Ishikawa (cell line): ENCODE results near the gene RBCK1.

Experiments used
- CEBPB ChIP-seq: IDR thresholded peaks from 2 replicates; pipeline ENCODE4 v1.6.1; 2012
- CREB1 ChIP-seq: IDR thresholded peaks from 2 replicates; pipeline ENCODE4 v1.6.1; 2012; ENCODE audit warnings: low read depth
- EGR1 ChIP-seq: IDR thresholded peaks from 2 replicates; pipeline ENCODE4 v1.6.1; 2012
- EP300 ChIP-seq: IDR thresholded peaks from 2 replicates; pipeline ENCODE4 v1.6.1; 2012; ENCODE audit warnings: borderline replicate concordance
- FOXM1 ChIP-seq: IDR thresholded peaks from 2 replicates; pipeline ENCODE4 v1.6.1; 2012; ENCODE audit warnings: low read depth, borderline replicate concordance
- NFIC ChIP-seq: IDR thresholded peaks from 2 replicates; pipeline ENCODE4 v1.6.1; 2012
- RAD21 ChIP-seq: IDR thresholded peaks from 2 replicates; pipeline ENCODE4 v1.6.1; 2012; ENCODE audit warnings: low read depth
- TAF1 ChIP-seq: IDR thresholded peaks from 2 replicates; pipeline ENCODE4 v1.6.1; 2012; ENCODE audit warnings: low read depth, mild to moderate bottlenecking
- TCF12 ChIP-seq: IDR thresholded peaks from 2 replicates; pipeline ENCODE4 v1.6.1; 2012; ENCODE audit warnings: low read depth
- TEAD4 ChIP-seq: IDR thresholded peaks from 2 replicates; pipeline ENCODE4 v1.6.1; 2012
- YY1 ChIP-seq: IDR thresholded peaks from 2 replicates; pipeline ENCODE4 v1.6.1; 2012; ENCODE audit warnings: low read depth
- ZBTB7A ChIP-seq: IDR thresholded peaks from 2 replicates; pipeline ENCODE4 v1.6.1; 2012; ENCODE audit warnings: low read depth
- TF ChIP-seq, protein P1 (sequence below): IDR thresholded peaks from 2 replicates; pipeline ENCODE4 v1.6.1; 2012
- TF ChIP-seq, protein P2 (sequence below): IDR thresholded peaks from 2 replicates; pipeline ENCODE4 v1.6.1; 2012; ENCODE audit warnings: low read depth, mild to moderate bottlenecking
- TF ChIP-seq, protein P3 (sequence below): IDR thresholded peaks from 2 replicates; pipeline ENCODE4 v1.6.1; 2012

RBCK1 gene

DNA sequence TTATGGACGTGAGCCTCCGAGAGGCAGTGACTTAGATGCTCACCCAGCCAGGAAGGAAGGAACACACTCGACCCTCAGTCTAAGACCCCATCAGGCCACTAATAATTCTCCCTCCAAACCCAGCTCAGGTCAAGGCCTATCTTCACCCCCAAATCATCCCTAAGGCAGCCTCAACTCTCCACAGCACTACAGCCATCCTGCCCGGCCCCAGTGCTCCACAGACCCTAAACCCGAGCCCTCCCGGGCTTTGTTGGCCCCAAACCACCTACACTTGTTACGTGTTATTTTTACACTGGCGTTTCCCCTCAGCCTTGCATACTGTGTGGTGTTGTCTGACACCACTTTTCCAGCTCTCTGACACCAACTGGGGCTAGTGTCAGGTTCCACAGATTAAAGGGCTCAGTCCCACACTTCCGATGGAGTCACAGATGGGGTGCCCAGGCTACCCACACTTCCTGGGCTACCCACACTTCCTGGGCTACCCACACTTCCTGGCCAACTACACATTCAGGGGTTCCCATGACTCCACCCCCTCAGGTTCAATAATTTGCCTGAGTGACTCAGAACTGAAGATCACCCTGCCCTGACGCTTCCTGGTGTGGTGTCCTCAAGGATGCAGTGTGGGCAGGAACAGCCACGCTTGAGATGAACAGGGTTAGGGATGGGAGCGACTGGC is 25.3 kb downstream of the RBCK1 start:
- TF ChIP-seq YY1: no peak
- TF ChIP-seq CREB1: no peak
- no peak for TF ChIP-seq CEBPB
- TF ChIP-seq TCF12: no peak
- TF ChIP-seq, protein P1, sequence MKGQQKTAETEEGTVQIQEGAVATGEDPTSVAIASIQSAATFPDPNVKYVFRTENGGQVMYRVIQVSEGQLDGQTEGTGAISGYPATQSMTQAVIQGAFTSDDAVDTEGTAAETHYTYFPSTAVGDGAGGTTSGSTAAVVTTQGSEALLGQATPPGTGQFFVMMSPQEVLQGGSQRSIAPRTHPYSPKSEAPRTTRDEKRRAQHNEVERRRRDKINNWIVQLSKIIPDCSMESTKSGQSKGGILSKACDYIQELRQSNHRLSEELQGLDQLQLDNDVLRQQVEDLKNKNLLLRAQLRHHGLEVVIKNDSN: no peak
- no peak for TF ChIP-seq FOXM1
- TF ChIP-seq RAD21: no peak
- TF ChIP-seq EGR1: no peak
- no peak for TF ChIP-seq NFIC
- TF ChIP-seq TEAD4: no peak
- no peak for TF ChIP-seq ZBTB7A
- no peak for TF ChIP-seq EP300
- TF ChIP-seq TAF1: no peak
- TF ChIP-seq, protein P2, sequence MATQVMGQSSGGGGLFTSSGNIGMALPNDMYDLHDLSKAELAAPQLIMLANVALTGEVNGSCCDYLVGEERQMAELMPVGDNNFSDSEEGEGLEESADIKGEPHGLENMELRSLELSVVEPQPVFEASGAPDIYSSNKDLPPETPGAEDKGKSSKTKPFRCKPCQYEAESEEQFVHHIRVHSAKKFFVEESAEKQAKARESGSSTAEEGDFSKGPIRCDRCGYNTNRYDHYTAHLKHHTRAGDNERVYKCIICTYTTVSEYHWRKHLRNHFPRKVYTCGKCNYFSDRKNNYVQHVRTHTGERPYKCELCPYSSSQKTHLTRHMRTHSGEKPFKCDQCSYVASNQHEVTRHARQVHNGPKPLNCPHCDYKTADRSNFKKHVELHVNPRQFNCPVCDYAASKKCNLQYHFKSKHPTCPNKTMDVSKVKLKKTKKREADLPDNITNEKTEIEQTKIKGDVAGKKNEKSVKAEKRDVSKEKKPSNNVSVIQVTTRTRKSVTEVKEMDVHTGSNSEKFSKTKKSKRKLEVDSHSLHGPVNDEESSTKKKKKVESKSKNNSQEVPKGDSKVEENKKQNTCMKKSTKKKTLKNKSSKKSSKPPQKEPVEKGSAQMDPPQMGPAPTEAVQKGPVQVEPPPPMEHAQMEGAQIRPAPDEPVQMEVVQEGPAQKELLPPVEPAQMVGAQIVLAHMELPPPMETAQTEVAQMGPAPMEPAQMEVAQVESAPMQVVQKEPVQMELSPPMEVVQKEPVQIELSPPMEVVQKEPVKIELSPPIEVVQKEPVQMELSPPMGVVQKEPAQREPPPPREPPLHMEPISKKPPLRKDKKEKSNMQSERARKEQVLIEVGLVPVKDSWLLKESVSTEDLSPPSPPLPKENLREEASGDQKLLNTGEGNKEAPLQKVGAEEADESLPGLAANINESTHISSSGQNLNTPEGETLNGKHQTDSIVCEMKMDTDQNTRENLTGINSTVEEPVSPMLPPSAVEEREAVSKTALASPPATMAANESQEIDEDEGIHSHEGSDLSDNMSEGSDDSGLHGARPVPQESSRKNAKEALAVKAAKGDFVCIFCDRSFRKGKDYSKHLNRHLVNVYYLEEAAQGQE: no peak
- TF ChIP-seq, protein P3, sequence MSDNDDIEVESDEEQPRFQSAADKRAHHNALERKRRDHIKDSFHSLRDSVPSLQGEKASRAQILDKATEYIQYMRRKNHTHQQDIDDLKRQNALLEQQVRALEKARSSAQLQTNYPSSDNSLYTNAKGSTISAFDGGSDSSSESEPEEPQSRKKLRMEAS: no peak

DNA sequence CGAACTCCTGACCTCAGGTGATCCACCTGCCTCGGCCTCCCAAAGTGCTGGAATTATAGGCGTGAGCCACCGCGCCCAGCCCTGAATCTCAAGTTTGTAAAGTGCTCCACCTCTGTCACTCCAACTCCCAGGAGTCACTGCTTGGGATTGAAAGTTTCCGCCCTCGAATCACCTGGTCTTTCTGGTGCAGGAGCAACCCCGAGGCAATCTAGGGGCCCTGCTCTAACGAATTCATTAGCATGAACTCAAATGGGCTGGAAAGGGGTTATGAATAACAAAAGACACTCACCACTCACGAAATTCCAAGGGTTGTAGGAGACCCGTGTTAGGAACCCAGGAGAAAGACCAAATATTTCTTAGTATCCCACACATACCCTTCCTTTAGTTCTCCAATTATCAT is 26.1 kb downstream of the RBCK1 start:
- TF ChIP-seq, protein P1: no peak
- TF ChIP-seq ZBTB7A (no peak), FOXM1 (no peak), CEBPB (no peak)

DNA sequence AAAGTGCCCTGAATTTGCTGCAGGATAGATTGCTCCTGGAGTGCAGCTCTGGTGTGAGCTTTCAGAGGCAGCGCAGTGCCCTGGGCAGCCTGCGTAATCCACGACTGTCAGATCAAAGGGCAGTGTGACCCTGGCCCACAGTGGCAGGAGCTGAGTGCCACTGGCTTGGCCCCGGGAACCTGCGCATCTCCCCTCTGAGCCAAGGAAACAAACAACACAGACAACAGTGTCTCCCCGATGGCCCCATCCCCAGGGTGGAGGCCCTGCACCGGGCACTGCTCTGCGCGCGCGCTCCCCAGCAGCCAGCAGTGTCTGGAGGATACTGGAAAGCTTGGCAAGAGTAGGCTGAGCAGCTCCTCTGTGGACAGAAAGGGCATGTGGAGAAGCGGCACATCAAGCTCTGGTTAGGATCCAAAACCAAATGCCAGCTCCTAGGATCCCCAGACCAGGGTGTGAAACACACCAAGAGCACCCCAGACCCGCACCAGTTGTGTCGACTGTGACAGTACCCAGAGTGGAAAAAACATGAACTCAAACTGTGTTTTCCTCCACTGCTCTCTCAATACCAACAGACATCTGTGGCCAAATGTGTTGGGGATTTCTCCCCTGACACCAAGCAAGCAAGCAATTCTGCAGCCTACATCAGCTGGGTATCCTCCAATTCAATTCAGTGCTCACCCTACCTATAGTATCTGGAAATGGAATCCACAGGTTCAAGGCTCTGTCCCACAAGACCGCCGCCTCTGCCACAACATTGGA is 26.7 kb downstream of the RBCK1 start:
- TF ChIP-seq ZBTB7A (no peak), EGR1 (no peak), TCF12 (no peak), NFIC (no peak), FOXM1 (no peak), TEAD4 (no peak), YY1 (no peak), CEBPB (no peak), CREB1 (no peak), TAF1 (no peak), RAD21 (no peak), EP300 (no peak)
- TF ChIP-seq, protein P1: no peak
- TF ChIP-seq, protein P3: no peak
- TF ChIP-seq, protein P2: no peak

DNA sequence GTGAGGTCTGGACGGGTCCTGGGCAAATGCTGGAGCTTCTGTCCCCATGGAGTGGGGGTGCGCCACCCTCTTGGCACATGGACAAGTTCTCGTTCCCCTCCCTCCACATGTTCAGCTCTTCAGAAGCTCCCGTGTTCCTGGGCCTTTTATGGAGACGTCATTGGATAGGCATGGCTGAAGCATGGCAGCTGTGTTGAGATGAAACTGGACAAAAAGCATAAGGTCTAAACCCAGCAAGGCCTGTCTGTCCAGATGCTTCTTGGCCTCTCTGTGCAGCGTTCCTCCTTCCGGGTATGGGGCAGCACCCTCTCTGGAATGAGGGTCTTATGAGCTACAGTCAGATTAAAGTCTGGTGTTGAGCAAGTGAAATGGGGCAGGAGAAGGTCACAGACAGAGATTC is 27.5 kb downstream of the RBCK1 start:
- no peak for TF ChIP-seq EGR1
- TF ChIP-seq, protein P1: no peak

DNA sequence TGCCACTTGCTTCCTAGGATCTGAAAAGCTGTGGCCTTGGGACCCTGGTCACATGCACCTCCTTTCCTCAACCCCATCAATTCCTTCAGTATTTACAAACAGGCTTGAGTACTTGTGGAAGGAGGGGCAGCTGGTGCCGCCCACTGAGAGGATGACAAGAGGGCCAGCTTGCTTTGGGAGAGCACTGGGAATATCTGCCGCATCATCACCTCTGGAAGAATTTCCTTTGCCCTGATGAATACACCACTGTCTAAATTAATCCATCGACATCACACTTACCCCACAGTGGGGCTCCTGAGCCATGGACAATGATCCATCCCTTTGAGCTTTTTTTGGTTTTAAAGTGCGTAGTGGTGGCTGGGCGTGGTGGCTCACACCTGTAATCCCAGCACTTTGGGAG is 28.4 kb downstream of the RBCK1 start:
- TF ChIP-seq YY1 (no peak), TCF12 (no peak), RAD21 (no peak), CREB1 (no peak)
- TF ChIP-seq, protein P1: no peak
